Naive B cell (primary cell): ENCODE results near the gene CD2AP. TPM values are rescaled to one million over a fixed set of nuclear protein-coding genes. Genes with fewer than 3 reads are reported as not detected.

Experiments
- ATAC-seq, 2 donors: fragments of 150-1000 bp; cut with Tn5 transposase; 2 replicates each; pipeline ENCODE4 v1.10.0; 2021; ENCODE audit warnings: low read depth in 2 of 2, mild to moderate bottlenecking in 2 of 2, moderate library complexity in 2 of 2
- DNase-seq: peaks from one replicate; pipeline ENCODE4 v3.0.0; 2022
- H3K27ac Mint-ChIP-seq, 6 donors: one replicate each; pipeline ENCODE4 v1.8.0; 2020 to 2022; ENCODE audit warnings: mild to moderate bottlenecking in 6 of 6, mixed read lengths in 6 of 6, moderate library complexity in 5 of 6, inconsistent platforms in 2 of 6
- H3K27me3 Mint-ChIP-seq, 3 donors: one replicate each; pipeline ENCODE4 v1.8.0; 2021 to 2022; ENCODE audit warnings: mixed read lengths in 3 of 3, mild to moderate bottlenecking in 1 of 3
- H3K36me3 Mint-ChIP-seq, 2 donors: one replicate each; pipeline ENCODE4 v1.8.0; 2020 to 2022; ENCODE audit warnings: mixed read lengths in 2 of 2, inconsistent platforms in 1 of 2, mild to moderate bottlenecking in 1 of 2
- H3K4me1 Mint-ChIP-seq, 3 donors: one replicate each; pipeline ENCODE4 v1.8.0; 2020 to 2022; ENCODE audit warnings: mixed read lengths in 3 of 3, inconsistent platforms in 1 of 3, mild to moderate bottlenecking in 1 of 3, moderate library complexity in 1 of 3
- H3K4me3 Mint-ChIP-seq, 8 donors: one replicate each; pipeline ENCODE4 v1.8.0; 2020 to 2022; ENCODE audit warnings: mild to moderate bottlenecking in 8 of 8, mixed read lengths in 8 of 8, moderate library complexity in 8 of 8, inconsistent platforms in 2 of 8
- H3K9me3 Mint-ChIP-seq, 7 donors: one replicate each; pipeline ENCODE4 v1.8.0; 2020 to 2022; ENCODE audit warnings: mixed read lengths in 7 of 7, mild to moderate bottlenecking in 5 of 7, inconsistent platforms in 2 of 7, moderate library complexity in 1 of 7
- polyA plus RNA-seq, 6 donors: library from polyadenylated mRNA; unstranded; fragments of 300-500 nt; fragmentation: Illumina TruSeq; gene quantifications; one replicate each; pipeline ENCODE4 v1.2.3, GENCODE V29; 2021; ENCODE audit warnings: low read depth in 6 of 6

The CD2AP gene
- polyA plus RNA-seq, 6 donors from 2014 or later, result 5.6 to 11.7 (median 9.0) TPM

DNA sequence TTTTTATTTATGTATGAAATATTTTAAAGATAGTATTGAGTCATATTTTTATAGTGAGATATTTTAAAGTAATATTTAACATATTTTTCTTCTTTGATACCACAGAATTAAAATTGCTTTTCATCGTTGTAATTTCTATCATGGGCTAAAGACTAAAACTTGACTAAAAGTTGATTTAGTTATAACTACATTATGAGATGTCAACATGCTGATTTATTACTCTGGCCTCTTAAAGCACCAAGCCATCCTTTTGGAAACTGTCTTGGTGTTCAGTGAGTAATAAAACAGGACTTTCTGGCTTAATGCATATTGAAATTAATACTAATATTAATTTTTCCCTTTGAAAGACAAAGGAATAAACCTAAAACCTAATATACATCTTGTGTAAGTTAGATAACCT lies 125.6 kb downstream of the CD2AP start:
- H3K9me3 Mint-ChIP-seq, result no peaks in the 10 kb centered on the region
- no peak for DNase-seq
- peaks cover 19 to 32% of the 10 kb centered on the region in 2 donors for H3K36me3 Mint-ChIP-seq
- H3K4me3 Mint-ChIP-seq, result no peak overlapping the region
- H3K27me3 Mint-ChIP-seq, result no peaks in the 10 kb centered on the region
- no peak overlapping the region for H3K27ac Mint-ChIP-seq
- no peaks in the 10 kb centered on the region for H3K4me1 Mint-ChIP-seq
- no peak for ATAC-seq

GRCh38 chr6:47603995-47604394 lies 126.4 kb downstream of the CD2AP start:
- Mint-ChIP-seq H3K4me3 (no peak overlapping the region), H3K4me1 (no peaks in the 10 kb centered on the region), H3K27me3 (no peaks in the 10 kb centered on the region), H3K27ac (peak overlapping the region in 1 of 6 donors; percentile 28), H3K36me3 (peaks cover 19 to 35% of the 10 kb centered on the region in 2 donors), H3K9me3 (no peaks in the 10 kb centered on the region)
- ATAC-seq (no peak), DNase-seq (no peak)

DNA sequence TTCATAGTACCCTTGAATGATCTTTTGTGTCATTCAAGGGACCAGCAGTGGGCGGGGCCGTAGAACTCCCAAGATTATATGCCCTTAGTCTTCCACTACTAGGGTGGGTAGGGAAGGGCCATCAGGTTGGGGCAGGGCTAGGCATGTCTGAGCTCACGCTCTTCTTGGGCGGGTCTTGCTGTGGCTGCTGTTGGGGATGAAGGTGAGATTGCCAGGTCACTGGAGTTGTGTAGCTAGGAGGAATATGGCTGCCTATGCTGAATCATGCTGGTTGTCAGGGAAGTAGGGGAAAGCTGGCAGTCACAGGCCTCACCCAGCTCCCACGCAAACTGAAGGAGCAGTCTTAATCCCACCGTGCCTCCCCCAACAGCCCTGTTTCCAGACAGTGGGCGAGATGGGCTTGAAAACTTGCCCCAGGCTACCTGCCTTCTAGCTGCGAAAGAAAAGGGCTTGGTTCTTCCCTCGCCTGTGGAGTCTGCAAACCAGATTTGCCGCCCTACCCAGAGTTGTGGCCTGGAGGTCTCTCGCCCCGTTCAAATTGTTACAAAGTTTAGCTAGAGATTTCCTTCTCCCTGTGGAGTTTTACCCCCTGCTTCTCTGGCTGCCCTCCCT lies 144.4 kb downstream of the CD2AP start:
- Mint-ChIP-seq H3K4me1 (peaks cover 0 to 4% (median 0%) of the 10 kb centered on the region in 3 donors), H3K9me3 (peaks cover 0 to 9% (median 3%) of the 10 kb centered on the region in 7 donors), H3K36me3 (peaks cover 45 to 49% of the 10 kb centered on the region in 2 donors), H3K27me3 (no peaks in the 10 kb centered on the region), H3K4me3 (no peak overlapping the region), H3K27ac (peak overlapping the region in 1 of 6 donors; percentile 21)
- ATAC-seq (no peak), DNase-seq (no peak)

- H3K27ac Mint-ChIP-seq, result no peak overlapping the region
- H3K4me3 Mint-ChIP-seq, result no peak overlapping the region
- no peaks in the 10 kb centered on the region for H3K27me3 Mint-ChIP-seq
- peaks cover 6 to 8% of the 10 kb centered on the region in 2 donors for H3K36me3 Mint-ChIP-seq
- no peak for ATAC-seq
- no peak for DNase-seq
- H3K9me3 Mint-ChIP-seq, result no peaks in the 10 kb centered on the region
- H3K4me1 Mint-ChIP-seq, result peaks cover 1 to 8% (median 6%) of the 10 kb centered on the region in 3 donors
These were observed 149.2 kb downstream of the CD2AP start for GRCh38 chr6:47626782-47627181.

DNA sequence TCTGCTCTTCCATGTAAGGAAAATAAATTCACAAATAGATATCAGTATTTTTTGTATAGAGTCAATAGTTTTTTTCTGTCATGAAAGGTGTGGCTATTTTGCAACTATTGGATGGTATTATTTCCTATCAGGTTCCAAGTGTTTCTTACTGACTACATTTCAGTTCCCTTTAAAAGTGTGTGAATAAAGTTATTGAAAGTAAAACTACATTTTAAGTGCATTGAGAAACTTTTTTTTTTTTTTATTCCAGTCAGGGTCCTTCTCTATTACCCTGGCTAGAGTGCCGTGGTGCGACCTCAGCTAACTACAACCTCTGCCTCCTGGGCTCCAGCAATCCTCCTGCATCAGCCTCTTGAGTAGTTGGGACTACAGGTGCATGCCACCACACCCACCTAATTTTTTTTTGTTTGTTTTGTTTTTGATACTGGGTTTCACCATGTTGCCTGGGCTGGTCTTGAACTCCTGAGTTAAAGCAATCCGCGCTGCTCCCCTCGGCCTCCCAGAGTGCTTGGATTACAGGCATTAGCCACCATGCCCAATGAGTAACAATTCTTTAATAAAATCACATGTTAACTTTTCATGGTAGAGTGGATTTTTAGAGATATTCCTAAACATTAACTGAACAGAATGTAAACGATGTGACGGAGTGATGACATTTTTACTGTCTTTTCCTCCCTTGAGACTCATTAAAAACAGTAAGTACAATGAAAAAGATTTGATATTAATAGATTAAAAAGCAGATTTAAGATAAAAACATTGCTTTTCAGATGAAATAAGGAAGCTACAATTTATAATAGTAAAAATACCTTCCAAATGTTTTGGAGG lies 151.1 kb downstream of the CD2AP start:
- peak overlapping the region in 1 of 8 donors; percentile 37 for H3K4me3 Mint-ChIP-seq
- H3K4me1 Mint-ChIP-seq, result peaks cover 4 to 11% (median 7%) of the 10 kb centered on the region in 3 donors
- H3K36me3 Mint-ChIP-seq, result no peaks in the 10 kb centered on the region
- no peak for ATAC-seq
- H3K27ac Mint-ChIP-seq, result peak overlapping the region in 5 of 6 donors; percentile 2 to 64 (median 59)
- no peak for DNase-seq
- H3K27me3 Mint-ChIP-seq, result no peaks in the 10 kb centered on the region
- H3K9me3 Mint-ChIP-seq, result no peaks in the 10 kb centered on the region

DNA sequence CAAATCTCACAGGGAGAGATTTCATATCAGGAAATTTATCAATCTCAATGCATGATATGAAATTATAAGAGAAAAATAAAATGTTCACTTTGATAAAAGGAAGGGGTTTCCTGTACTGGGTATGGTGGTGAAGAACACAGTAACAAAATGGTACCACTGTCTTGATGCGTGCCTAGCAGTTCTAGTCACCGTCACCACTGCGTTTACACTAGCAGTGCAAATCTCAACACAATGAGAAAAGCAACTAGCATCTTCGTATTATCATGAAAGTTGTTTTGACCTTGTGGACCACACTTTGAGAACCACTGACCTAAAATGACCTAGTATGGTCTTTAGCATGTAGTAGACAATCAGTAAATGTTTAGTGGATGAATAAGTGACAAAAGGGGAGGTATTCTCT lies 152.4 kb downstream of the CD2AP start:
- H3K4me1 Mint-ChIP-seq, result peaks cover 4 to 11% (median 7%) of the 10 kb centered on the region in 3 donors
- DNase-seq, result no peak

GRCh38 chr6:47630587-47630986 lies 153.0 kb downstream of the CD2AP start:
- no peaks in the 10 kb centered on the region for H3K9me3 Mint-ChIP-seq
- no peak for ATAC-seq
- H3K4me1 Mint-ChIP-seq, result peaks cover 4 to 11% (median 7%) of the 10 kb centered on the region in 3 donors
- no peaks in the 10 kb centered on the region for H3K36me3 Mint-ChIP-seq
- H3K4me3 Mint-ChIP-seq, result no peak overlapping the region
- no peaks in the 10 kb centered on the region for H3K27me3 Mint-ChIP-seq
- no peak overlapping the region for H3K27ac Mint-ChIP-seq
- DNase-seq, result no peak

More for the DNA sequence above, 152.4 kb downstream of the CD2AP start:
- ATAC-seq, result no peak
- no peaks in the 10 kb centered on the region for H3K36me3 Mint-ChIP-seq
- H3K4me3 Mint-ChIP-seq, result no peak overlapping the region
- H3K27me3 Mint-ChIP-seq, result no peaks in the 10 kb centered on the region
- no peaks in the 10 kb centered on the region for H3K9me3 Mint-ChIP-seq
- H3K27ac Mint-ChIP-seq, result no peak overlapping the region

DNA sequence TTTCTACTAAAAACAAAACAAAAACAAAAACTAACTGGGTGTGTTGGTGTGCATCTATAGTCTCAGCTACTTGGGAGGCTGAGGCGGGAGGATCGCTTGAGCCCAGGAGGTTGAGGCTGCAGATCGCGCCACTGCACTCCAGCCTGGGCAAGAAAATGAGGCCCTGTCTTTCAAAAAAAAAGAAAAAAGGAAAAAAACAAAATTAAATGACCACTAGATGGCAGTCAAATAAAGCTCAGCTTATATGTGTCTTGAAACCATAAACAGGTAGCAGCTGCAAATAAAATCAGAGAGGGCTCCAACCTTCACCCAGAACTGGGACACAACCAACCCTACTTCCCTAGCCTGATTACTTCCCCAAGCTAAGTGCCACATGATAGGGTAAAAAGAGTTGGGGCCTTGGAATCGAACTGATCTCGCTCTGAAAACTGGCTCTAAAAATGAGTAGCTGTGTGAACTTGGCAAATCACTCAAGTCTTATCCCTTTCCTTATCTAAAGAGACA lies 153.7 kb downstream of the CD2AP start:
- peaks cover 0 to 2% (median 0%) of the 10 kb centered on the region in 7 donors for H3K9me3 Mint-ChIP-seq
- H3K27ac Mint-ChIP-seq, result peak overlapping the region in 2 of 6 donors; percentile 56 to 67
- H3K4me3 Mint-ChIP-seq, result no peak overlapping the region
- no peaks in the 10 kb centered on the region for H3K27me3 Mint-ChIP-seq
- ATAC-seq (peak; percentile 16 to 48), DNase-seq (peak; percentile 30)
- H3K4me1 Mint-ChIP-seq, result peaks cover 4 to 11% (median 7%) of the 10 kb centered on the region in 3 donors
- H3K36me3 Mint-ChIP-seq, result no peaks in the 10 kb centered on the region

DNA sequence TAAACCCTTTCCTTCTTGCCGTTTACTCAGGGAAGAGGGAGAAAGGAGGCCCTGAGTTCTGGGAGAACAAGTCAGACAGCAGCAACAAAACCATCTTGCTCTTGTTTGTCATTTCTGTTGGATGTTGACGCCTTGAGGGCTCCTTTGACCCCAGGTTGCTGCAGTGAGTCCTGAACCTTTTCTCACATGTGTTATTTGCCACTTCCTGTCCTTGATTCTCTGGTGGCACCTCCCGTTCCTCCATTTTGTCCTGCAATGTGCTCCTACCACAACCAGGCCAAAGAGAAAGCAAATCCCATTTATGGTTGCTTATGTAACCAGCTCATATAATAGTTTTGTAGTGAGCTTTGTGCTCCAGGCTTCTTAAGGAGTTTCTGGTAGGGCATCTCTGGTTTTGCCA lies 154.2 kb downstream of the CD2AP start:
- Mint-ChIP-seq H3K4me3 (no peak overlapping the region), H3K4me1 (peaks cover 4 to 11% (median 7%) of the 10 kb centered on the region in 3 donors), H3K27me3 (peaks cover 0 to 3% (median 0%) of the 10 kb centered on the region in 3 donors), H3K27ac (peak overlapping the region in 1 of 6 donors; percentile 66), H3K36me3 (no peaks in the 10 kb centered on the region), H3K9me3 (peaks cover 0 to 5% (median 0%) of the 10 kb centered on the region in 7 donors)
- DNase-seq (no peak), ATAC-seq (no peak)

DNA sequence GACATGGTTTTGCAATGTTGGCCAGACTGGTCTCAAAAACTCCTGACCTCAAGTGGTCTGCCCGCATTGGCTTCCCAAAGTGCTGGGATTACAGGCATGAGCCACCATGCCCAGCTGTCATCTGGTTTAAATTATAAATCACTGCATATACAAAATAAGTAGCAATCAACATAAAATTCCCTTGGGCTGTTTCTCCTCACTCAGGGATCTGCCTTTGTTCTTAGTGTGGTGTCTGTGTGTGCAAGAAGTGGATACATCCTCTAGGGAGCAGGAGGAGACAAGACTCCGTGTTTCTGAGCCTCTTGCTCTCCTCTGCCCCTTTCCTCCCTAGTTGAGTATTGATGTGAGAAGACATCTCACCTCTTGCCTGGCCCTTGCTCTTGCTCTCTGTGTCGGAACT lies 155.6 kb downstream of the CD2AP start:
- ATAC-seq (no peak), DNase-seq (no peak)
- H3K9me3 Mint-ChIP-seq, result peaks cover 0 to 10% (median 3%) of the 10 kb centered on the region in 7 donors
- no peaks in the 10 kb centered on the region for H3K36me3 Mint-ChIP-seq
- H3K27ac Mint-ChIP-seq, result no peak overlapping the region
- peaks cover 4 to 11% (median 7%) of the 10 kb centered on the region in 3 donors for H3K4me1 Mint-ChIP-seq
- H3K27me3 Mint-ChIP-seq, result peaks cover 0 to 17% (median 0%) of the 10 kb centered on the region in 3 donors
- no peak overlapping the region for H3K4me3 Mint-ChIP-seq

GRCh38 chr6:47634210-47635047 lies 156.8 kb downstream of the CD2AP start:
- H3K4me3 Mint-ChIP-seq, result no peak overlapping the region
- H3K27ac Mint-ChIP-seq, result no peak overlapping the region
- H3K27me3 Mint-ChIP-seq, result peaks cover 3 to 29% (median 7%) of the 10 kb centered on the region in 3 donors

GRCh38 chr6:47646689-47647088 lies 169.1 kb downstream of the CD2AP start:
- peaks cover 3 to 12% (median 5%) of the 10 kb centered on the region in 3 donors for H3K27me3 Mint-ChIP-seq
- peaks cover under 1 to 6% (median 3%) of the 10 kb centered on the region in 7 donors for H3K9me3 Mint-ChIP-seq
- DNase-seq, result no peak
- no peak overlapping the region for H3K27ac Mint-ChIP-seq
- no peaks in the 10 kb centered on the region for H3K4me1 Mint-ChIP-seq
- ATAC-seq, result no peak
- H3K36me3 Mint-ChIP-seq, result peaks cover under 1 to 3% of the 10 kb centered on the region in 2 donors
- H3K4me3 Mint-ChIP-seq, result no peak overlapping the region

More at GRCh38 chr6:47634210-47635047, 156.8 kb downstream of the CD2AP start:
- ATAC-seq (no peak), DNase-seq (no peak)
- H3K36me3 Mint-ChIP-seq, result no peaks in the 10 kb centered on the region
- H3K9me3 Mint-ChIP-seq, result peaks cover 0 to 12% (median 3%) of the 10 kb centered on the region in 7 donors
- peaks cover 4 to 11% (median 7%) of the 10 kb centered on the region in 3 donors for H3K4me1 Mint-ChIP-seq

GRCh38 chr6:47647188-47647587 lies 169.6 kb downstream of the CD2AP start:
- H3K4me3 Mint-ChIP-seq, result no peak overlapping the region
- no peak for DNase-seq
- no peak overlapping the region for H3K27ac Mint-ChIP-seq
- peaks cover 0 to 7% (median 5%) of the 10 kb centered on the region in 3 donors for H3K27me3 Mint-ChIP-seq
- no peaks in the 10 kb centered on the region for H3K4me1 Mint-ChIP-seq
- H3K9me3 Mint-ChIP-seq, result peaks cover 0 to 3% (median 0%) of the 10 kb centered on the region in 7 donors
- no peak for ATAC-seq
- no peaks in the 10 kb centered on the region for H3K36me3 Mint-ChIP-seq
